Adrenal gland (tissue), 5 donors: ENCODE data around the gene RNF4.

Source experiments
- CTCF ChIP-seq, 6 experiments: fragments of 450-650 bp in 4 of 6; fragments of 200-600 bp in 2 of 6; sonication (generic) in 1 of 6; IDR thresholded peaks; 1 replicate in 5 of 6; 2 replicates in 1 of 6; pipeline versions ENCODE4 v1.5.1 to v1.8.0; 2016 to 2021; ENCODE audit warnings: antibody characterized with exemption in 6 of 6, mild to moderate bottlenecking in 2 of 6, moderate library complexity in 1 of 6
- POLR2A ChIP-seq, 2 donors: fragments of 450-650 bp; IDR thresholded peaks; one replicate each; pipeline ENCODE4 v1.6.1; 2017; ENCODE audit warnings: antibody characterized with exemption in 2 of 2, mild to moderate bottlenecking in 2 of 2, moderate library complexity in 1 of 2
- donor health status: DM: no; HTN: no; CAD: no.

GRCh38 chr4:2419814-2420213 is 49.1 kb upstream of the RNF4 start:
- TF ChIP-seq CTCF (IDR thresholded peaks at IDR 0.05) (no peak), POLR2A (IDR thresholded peaks at IDR 0.05) (no peak)
